Measurements from ENCODE around the gene SLC22A14.

DNA sequence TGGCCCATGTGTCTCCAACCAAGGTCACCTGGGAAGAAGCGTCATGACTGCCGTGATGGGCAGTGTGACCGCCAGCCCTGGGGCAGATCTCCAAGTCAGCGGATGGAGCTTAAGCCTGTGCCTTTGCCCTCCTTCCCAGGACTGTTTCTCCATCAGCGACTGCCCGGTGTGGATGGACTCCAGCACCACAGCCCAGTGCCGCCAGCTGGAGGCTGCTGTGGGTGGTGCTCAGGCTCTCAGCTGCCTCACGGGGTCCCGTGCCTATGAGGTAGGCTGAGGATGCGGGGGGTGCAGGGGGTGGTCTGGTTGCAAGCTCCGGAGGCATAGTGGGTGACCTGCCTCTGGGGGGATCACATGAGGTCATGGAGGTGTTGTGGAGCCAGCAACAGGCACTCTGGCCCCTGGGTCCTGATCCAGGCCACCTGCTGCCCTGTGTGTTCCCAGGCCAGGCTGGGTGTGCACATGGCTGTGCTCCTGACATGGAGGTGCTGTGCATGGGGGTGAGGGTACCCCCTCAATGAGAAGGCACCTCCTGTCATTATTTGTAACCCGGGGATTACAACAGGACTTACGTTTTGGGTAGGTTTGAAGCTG is 83.5 kb downstream of the SLC22A14 start:
- TF ChIP-seq EZH2 (IDR thresholded peaks at IDR 0.05; ENCODE audit: borderline replicate concordance, insufficient read depth, low read depth, low read length, poor library complexity, severe bottlenecking), result no peak
- TF ChIP-seq, protein P1, sequence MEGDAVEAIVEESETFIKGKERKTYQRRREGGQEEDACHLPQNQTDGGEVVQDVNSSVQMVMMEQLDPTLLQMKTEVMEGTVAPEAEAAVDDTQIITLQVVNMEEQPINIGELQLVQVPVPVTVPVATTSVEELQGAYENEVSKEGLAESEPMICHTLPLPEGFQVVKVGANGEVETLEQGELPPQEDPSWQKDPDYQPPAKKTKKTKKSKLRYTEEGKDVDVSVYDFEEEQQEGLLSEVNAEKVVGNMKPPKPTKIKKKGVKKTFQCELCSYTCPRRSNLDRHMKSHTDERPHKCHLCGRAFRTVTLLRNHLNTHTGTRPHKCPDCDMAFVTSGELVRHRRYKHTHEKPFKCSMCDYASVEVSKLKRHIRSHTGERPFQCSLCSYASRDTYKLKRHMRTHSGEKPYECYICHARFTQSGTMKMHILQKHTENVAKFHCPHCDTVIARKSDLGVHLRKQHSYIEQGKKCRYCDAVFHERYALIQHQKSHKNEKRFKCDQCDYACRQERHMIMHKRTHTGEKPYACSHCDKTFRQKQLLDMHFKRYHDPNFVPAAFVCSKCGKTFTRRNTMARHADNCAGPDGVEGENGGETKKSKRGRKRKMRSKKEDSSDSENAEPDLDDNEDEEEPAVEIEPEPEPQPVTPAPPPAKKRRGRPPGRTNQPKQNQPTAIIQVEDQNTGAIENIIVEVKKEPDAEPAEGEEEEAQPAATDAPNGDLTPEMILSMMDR (IDR thresholded peaks at IDR 0.05), result no peak
